Retina (tissue), 1 donor: ENCODE measurements around the gene SDCCAG8.

Source experiments
- DNase-seq: peaks from one replicate; pipeline ENCODE4 v3.0.0-alpha.2; 2016

SDCCAG8 gene

DNA sequence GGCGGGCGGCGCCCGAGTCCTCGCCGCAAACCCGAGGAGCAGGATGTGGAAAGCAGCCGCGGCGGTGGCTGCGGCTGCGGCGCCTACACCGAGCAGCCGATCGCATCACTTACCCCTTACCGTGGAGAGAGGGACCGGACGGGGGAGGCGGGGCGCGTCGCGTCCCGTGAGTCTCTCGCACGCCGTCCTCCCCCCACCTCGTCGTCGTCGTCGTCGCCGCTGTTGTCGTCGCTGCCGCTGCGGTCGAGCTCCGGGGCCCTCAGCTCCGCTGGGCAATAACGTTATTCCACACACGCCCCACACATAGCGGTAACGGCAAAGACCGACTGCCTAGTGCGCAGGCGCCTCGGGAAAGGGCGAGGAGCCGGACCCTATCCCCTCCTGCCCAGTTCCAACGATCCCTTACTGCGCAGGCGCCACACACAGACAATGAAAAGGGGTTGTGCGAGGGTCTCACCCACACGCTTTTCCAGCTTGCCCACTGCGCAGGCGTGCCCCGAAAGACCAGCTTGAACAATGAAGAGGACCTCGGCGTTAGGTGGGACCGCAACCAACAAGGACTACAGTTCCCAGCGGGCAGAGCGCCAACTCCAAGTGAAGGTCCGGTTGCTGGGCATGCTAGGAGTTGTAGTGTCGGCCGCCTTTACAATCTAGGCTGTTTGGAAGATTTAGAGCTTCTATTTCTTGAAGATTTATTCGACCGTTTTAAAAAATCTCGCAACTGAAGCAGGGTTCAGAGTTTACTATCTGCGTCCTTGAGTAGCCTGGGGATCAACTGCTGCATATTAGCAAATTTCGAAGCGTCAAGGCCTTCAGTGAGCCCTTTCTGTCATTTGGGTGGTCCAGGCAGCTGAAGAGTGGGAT lies 682 bp upstream of the SDCCAG8 start, which contains the start of gene CEP170:
Gene CEP170 (minus strand): TSS at position 355 of the 864 bp plus-strand sequence. CDS start 30,001 bp downstream, outside the sequence.
- peak; percentile 98 for DNase-seq

GRCh38 chr1:243256590-243256989 lies 749 bp downstream of the SDCCAG8 start:
- DNase-seq, result no peak

- DNase-seq, result no peak
These were observed 1.3 kb downstream of the SDCCAG8 start for GRCh38 chr1:243257189-243257588.

DNA sequence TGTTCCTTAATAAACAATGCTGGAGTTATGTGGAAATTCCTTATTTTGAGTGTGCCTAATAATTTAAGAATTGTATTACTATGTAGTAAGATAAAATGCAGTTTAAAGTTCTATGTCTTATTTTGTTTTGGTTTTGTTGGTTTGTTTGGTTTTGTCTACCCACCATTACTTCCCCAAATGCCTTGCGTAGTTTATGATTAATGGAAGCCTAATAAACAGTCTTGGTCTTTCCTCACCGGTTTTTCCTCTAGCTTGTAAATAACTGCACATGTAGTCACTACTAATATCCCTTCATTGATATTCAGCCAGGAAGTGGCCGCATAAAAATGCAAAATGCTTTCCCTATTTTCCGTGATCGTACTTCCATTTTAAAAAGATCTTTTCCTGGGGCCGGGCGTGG lies 2.9 kb downstream of the SDCCAG8 start:
- DNase-seq, result no peak

GRCh38 chr1:243260221-243260880 lies 4.5 kb downstream of the SDCCAG8 start:
- DNase-seq, result no peak

DNA sequence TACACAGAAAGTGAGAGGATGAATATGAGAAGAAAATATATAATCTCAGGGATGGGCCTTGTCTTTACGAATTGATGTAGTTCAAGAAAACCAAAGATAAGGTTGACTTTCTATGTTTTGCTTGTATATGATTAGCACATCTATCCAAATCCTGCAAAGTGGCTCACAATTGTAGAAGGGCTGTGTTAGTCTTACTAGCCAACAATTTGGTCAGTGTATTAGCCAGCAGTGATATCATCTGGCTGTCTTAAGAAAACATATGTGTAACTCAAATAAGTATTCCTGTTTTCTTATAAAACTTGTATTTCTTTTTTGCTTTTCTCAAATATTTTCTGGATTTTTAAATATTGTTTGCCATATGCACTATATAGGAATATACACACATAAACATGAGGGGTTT lies 5.5 kb downstream of the SDCCAG8 start:
- DNase-seq, result no peak

GRCh38 chr1:243264717-243265116 lies 8.9 kb downstream of the SDCCAG8 start:
- DNase-seq, result no peak

- no peak for DNase-seq
These were observed 10.4 kb downstream of the SDCCAG8 start for GRCh38 chr1:243266231-243266630.

DNA sequence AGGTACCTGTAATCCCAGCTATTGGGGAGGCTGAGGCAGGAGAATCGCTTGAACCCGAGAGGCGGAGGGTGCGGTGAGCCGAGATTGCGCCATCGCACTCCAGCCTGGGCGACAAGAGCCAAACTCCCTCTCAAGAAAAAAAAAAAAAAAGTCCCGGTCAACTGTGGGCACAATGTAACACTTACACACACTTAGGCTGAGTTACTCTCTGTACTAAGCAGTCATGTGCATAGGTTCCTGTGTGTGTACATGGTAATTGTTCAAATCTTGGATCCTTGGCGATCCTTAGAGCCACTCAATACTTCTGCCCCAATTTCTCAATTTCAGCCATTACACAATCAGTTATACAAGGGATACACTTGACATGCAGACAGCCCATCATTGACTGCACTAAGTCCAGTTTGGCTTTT lies 11.6 kb downstream of the SDCCAG8 start:
- no peak for DNase-seq

- DNase-seq, result no peak
These were observed 12.2 kb downstream of the SDCCAG8 start for GRCh38 chr1:243267914-243268653.

GRCh38 chr1:243268751-243269460 lies 13.1 kb downstream of the SDCCAG8 start:
- DNase-seq, result peak; percentile 29

DNA sequence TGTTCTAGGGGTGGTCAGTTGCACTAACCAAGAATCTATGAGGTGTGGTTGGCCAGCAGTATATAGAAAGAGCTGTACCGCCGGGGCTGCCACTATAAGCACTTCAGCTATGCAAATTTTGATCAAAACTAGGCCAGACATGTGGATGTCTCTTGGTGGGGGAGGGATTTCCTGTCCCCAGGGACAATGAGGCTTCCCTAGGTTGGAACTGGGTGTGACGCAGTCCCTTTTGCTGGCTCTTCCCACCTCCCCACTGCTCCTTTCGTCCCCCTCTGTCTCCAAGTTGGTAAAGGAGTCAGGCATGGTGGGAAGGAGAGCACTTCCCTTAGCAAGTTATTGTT lies 13.6 kb downstream of the SDCCAG8 start:
- no peak for DNase-seq

DNA sequence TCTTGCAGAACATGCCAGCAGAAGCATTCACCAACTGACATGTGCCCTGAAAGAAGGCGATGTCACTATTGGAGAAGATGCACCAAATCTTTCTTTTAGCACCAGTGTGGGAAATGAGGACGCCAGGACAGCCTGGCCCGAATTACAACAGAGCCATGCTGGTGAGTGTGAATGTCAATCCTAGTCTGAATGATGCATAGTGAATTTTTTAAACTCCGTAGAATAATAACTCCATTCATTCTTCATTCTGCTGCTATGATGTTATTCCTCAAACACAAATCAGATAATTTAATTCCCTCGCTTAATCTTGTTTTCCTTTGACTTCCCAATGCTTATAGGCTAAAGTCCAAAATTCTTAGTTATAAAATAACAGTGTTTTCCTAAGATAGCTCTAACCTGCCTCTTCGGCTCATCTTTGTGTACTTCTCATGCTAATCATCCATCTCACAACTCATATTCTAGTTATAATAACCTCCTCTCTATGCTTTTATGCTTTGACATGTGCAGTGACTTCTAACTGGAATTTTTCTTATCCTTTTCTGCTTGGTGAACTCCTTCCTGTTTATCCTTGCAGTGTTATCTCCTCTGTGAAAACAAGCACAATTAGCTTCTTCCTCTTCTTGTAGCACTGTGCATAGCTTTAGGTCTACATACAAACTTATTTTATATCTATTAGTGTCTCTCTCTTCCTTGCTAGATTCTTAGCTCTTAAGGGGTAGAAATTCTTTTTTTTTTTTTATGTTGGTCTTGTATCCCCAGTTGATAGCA lies 14.4 kb downstream of the SDCCAG8 start:
- no peak for DNase-seq

- DNase-seq, result no peak
These were observed 16.2 kb downstream of the SDCCAG8 start for GRCh38 chr1:243271996-243272395.

- DNase-seq, result no peak
These were observed 16.6 kb downstream of the SDCCAG8 start for GRCh38 chr1:243272401-243272800.

DNA sequence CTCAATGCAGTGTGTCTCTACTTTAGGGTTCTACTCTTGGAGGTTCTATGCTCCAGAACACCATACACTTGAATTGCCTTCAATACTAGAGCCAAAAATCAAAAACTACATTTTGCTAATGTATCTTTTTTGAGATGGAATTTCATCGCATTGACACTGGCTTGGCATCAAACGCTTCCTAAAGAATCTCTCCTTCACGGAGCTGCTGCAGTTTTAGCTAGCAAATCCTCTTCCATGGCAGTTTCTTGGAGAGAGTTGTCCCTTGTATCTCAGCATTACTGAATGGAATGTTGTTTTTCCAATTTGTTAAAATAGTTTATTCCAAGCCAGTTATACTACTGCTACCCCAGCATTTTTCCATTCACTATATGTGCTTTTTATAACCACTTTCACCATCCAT lies 17.7 kb downstream of the SDCCAG8 start:
- DNase-seq, result no peak

- DNase-seq, result no peak
These were observed 18.1 kb downstream of the SDCCAG8 start for GRCh38 chr1:243273945-243274344.

DNA sequence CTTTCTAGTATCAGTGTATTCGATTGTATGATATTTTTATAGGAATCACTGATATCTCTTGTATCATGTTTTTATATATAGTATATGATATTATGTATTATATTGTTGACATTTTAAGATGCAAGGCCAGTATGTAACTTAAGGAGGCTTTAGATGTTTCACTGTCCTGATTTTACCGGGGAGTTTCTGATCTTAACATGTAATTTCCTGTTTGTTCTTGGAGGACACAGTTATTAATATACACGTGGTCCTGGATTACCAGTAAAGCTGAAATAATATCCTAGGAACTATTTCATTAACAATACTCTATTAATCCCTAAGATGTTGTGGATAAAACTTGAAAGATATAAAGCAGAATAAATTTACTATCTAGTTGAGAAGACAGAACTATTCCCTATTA lies 19.5 kb downstream of the SDCCAG8 start:
- no peak for DNase-seq

DNA sequence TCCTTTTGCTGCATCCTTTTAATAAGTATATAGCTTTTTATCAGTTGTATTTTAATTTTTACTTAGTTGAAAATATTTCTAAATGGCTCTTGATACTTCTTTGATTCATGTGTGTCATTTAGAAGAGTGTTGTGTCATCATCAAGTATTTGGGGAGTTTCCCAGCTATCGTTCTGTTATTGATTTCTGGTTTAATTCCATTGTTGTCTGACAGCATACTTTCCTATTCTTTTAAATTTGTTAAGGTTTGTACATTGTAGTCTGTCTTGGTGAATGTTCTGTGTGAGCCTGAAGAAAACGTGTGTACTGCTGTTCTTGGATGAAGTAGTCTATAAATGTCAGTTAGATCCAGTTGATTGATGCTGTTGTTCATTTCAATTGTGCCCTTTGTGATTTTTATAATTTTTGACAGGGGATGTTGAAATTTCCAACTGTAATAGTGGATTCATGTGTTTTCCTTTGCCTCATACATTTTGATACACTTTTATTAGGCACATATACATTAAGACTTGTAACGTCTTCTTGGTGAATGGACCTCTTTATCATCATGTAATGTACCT lies 24.8 kb downstream of the SDCCAG8 start:
- DNase-seq, result no peak

DNA sequence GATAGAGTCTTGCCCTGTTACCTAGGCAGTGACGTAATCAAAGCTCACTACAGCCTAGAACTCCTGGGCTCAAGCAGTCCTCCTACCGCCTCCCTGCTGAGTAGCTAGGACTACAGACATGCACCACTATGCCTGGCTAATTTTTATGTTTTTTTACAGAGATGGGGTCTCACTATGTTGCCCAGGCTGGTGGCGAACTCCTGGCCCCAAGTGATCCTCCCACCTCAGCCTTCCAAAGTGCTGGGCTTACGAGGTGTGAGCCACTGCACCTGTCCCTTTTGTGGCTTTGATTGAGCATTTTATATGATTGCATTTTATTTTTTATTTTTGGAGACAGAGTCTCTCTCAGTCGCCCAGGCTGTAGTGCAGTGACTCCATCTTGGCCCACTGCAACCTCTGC lies 25.8 kb downstream of the SDCCAG8 start:
- no peak for DNase-seq

DNA sequence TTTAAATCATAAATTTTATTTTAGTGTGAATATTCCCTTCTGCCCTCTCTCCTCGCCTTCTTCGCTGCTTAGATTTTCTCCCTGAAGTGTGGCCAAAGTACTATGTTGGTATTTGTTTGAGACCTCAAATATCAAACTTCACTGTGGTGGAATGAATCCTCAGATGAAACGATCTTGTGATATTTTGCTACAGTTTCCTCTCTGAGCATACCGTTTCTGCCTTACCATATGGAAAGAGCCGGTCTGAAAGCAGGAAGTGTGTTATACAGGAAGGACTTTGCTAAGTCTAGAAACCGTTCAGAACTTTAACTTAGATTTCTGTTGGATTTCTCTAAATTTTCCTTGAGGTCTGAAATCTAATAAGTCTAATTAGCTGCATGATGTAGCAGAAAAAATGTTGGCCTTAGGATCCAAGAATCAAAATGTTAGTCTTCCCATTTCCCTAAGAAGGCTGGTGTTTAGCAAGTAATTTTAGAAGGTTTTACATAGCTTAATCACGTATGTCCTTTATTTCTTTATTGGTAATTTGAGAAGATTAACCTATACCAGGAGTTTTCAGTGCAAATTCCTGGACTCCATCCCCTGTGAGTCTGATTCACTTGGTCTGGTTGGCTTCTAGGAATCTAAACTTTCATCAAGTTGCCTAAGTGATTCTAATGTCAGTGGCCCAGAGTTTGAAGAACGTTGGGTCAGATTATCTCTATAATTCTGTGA lies 30.7 kb downstream of the SDCCAG8 start:
- DNase-seq, result no peak
